Measurements from ENCODE around the gene MCL1.

GRCh38 chr1:150562446-150563339 is 16.7 kb downstream of the MCL1 start:
- TF ChIP-seq, protein P1, sequence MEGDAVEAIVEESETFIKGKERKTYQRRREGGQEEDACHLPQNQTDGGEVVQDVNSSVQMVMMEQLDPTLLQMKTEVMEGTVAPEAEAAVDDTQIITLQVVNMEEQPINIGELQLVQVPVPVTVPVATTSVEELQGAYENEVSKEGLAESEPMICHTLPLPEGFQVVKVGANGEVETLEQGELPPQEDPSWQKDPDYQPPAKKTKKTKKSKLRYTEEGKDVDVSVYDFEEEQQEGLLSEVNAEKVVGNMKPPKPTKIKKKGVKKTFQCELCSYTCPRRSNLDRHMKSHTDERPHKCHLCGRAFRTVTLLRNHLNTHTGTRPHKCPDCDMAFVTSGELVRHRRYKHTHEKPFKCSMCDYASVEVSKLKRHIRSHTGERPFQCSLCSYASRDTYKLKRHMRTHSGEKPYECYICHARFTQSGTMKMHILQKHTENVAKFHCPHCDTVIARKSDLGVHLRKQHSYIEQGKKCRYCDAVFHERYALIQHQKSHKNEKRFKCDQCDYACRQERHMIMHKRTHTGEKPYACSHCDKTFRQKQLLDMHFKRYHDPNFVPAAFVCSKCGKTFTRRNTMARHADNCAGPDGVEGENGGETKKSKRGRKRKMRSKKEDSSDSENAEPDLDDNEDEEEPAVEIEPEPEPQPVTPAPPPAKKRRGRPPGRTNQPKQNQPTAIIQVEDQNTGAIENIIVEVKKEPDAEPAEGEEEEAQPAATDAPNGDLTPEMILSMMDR (conservative IDR thresholded peaks at IDR 0.05), result no peak
- TF ChIP-seq ZFX (IDR thresholded peaks at IDR 0.05), result no peak

Data from C4-2B (cell line).